ENCODE data around the gene CNN3. TPM values are rescaled to one million over a fixed set of nuclear protein-coding genes. Genes with fewer than 3 reads are reported as not detected.

The CNN3 gene
- total and polyA plus RNA-seq, 3 donors from 2014 or later = 45.9 to 114 (median 61.4) TPM

DNA sequence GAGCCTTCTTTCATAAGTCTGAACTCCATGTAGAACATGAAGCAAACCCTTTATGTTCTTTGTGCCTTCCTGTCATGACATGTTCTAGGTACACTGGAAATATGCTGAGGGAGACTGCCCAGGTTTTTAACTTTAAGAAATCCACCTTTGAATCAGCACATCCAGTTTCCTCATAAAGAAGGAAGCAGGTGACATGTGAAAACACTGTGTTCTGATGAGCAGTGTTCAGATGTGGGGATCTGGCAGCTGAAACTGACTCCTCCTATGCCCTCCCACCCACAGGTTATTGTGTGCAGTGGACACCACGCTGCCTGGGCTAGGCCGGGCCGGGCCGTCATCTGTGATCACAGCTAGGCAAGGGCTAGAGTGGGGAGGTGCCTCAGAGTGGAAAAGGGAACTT lies 51.1 kb downstream of the CNN3 start:
- H3K9me3 ChIP-seq = no peaks in the 10 kb centered on the region
- peaks cover 10% of the 10 kb centered on the region for H3K4me1 ChIP-seq
- no peaks in the 10 kb centered on the region for H3K36me3 ChIP-seq (ENCODE audit: low read depth, missing control alignments)
- TF ChIP-seq, protein P1, sequence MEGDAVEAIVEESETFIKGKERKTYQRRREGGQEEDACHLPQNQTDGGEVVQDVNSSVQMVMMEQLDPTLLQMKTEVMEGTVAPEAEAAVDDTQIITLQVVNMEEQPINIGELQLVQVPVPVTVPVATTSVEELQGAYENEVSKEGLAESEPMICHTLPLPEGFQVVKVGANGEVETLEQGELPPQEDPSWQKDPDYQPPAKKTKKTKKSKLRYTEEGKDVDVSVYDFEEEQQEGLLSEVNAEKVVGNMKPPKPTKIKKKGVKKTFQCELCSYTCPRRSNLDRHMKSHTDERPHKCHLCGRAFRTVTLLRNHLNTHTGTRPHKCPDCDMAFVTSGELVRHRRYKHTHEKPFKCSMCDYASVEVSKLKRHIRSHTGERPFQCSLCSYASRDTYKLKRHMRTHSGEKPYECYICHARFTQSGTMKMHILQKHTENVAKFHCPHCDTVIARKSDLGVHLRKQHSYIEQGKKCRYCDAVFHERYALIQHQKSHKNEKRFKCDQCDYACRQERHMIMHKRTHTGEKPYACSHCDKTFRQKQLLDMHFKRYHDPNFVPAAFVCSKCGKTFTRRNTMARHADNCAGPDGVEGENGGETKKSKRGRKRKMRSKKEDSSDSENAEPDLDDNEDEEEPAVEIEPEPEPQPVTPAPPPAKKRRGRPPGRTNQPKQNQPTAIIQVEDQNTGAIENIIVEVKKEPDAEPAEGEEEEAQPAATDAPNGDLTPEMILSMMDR (IDR thresholded peaks at IDR 0.05) = no peak
- TF ChIP-seq POLR2A (IDR thresholded peaks at IDR 0.05) = no peak
- no peaks in the 10 kb centered on the region for H3K27me3 ChIP-seq
- 72 to 78% methylated on average over 4 of the region's 4 CpGs for WGBS, 2 donors
- DNase-seq = no peak
- no peak overlapping the region for H3K4me3 ChIP-seq
- intact Hi-C loops (cut with DNase I; ENCODE audit: low total_unique reads) = no loop called here
- no peak overlapping the region for H3K27ac ChIP-seq

DNA sequence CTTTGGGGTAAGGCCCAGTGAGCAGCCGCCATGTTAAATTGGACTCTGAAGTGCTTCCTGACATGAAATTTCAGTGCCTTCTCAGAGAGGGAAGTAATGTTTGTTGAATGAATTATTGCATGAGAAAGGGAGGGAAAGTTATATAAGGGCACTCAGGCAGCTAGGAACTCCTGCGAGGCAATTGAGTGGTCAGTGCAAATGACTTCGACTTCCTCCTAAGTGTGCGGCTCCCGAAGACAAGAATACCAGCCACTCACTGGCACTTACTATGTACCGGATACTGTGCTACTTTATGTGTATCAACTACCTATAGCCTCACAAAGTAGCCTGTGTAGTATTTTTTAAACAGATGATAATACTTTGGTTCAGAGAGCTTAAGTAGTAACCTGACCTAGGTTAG lies 52.5 kb downstream of the CNN3 start:
- Histone ChIP-seq H3K27ac (no peak overlapping the region), H3K27me3 (no peaks in the 10 kb centered on the region), H3K36me3 (ENCODE audit: low read depth, missing control alignments) (no peaks in the 10 kb centered on the region), H3K4me3 (no peak overlapping the region), H3K4me1 (peaks cover 10% of the 10 kb centered on the region), H3K9me3 (no peaks in the 10 kb centered on the region)
- TF ChIP-seq, protein P1 (IDR thresholded peaks at IDR 0.05) = no peak
- no peak for TF ChIP-seq POLR2A (IDR thresholded peaks at IDR 0.05)
- intact Hi-C loops (cut with DNase I; ENCODE audit: low total_unique reads) = no loop called here
- 95 to 96% methylated on average over 6 of the region's 6 CpGs for WGBS, 2 donors
- no peak for DNase-seq

DNA sequence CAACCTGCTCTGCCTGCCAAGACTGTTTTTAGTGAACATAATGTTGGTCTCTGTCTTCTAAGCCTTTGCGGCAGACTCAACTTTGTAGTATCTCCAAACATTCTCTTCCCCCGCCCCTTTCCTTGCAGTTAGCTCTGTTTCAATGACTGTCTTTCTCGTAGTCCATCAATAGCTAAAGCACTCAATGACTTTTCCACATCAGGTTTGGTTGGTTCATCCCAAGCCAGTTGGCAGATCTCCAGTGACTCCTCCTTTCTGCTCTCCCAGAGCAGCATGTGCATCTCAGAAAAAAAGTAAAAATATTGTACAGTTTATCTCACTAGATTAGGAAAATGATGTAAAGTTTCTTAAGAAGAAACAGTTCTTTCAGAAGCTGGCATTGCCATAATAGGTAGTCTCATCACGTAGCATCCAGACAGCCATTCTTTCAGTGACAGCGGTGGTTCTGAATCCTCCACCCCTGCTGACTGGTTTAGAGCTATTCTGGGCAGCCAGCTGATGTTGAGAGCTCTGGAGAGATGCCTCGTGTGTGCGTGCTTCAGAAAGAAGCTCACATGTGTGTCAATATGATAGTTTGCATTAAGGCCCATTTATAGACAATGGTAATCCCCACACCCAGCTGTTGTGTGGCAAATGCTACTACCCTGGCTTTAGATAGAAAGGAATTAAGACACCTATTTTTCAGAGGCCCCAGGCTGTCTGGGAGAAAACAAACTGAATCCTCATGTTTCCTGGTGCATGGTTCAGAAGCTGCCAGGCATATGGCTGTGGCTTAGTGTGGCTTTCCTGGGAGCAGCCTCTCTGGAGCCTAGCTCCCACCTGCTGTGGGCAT lies 53.2 kb downstream of the CNN3 start:
- H3K4me1 ChIP-seq = peaks cover 10% of the 10 kb centered on the region
- H3K27ac ChIP-seq = peak overlapping the region in 1 of 2 donors; percentile 39
- H3K9me3 ChIP-seq = no peaks in the 10 kb centered on the region
- TF ChIP-seq POLR2A (IDR thresholded peaks at IDR 0.05) = no peak
- TF ChIP-seq, protein P1 (IDR thresholded peaks at IDR 0.05) = no peak
- no peaks in the 10 kb centered on the region for H3K36me3 ChIP-seq (ENCODE audit: low read depth, missing control alignments)
- H3K4me3 ChIP-seq = no peak overlapping the region
- 48 to 62% methylated on average over 7 of the region's 7 CpGs for WGBS, 2 donors
- no peaks in the 10 kb centered on the region for H3K27me3 ChIP-seq
- peak; percentile 65 for DNase-seq
- intact Hi-C loops (cut with DNase I; ENCODE audit: low total_unique reads) = no loop called here

DNA sequence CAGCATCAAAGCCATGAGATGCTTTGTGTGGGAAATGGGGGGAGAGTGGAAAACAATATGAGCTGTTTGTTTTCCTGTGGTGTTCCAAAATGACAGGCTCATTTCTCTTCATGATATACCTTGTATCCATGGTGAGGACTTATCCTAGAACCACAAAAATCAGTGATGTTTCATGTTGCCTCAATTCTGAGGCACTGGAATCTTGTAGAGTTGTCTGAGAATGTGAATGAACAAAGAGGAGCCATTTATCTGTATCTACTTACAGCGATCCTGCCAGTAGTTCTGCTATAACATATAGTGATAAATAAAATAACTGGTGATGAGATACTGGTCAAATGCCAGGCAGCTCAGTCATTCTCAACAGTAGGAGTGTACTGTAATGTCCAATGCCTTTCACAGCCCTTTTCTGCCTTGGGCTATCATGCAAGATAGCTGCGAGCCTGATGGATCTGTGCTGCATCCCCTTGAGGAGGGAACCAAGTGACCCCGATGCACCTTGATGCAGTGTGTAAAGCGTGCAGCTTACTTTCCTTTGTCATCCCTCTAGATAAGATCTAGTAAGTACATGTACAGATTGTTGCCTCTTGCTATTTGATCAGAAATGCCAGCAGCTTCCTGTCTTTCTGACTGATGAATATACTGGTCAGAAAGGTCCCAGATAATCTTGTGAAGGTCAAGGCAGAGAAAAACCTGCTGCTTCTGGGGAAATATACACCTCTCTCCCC lies 54.0 kb downstream of the CNN3 start:
- TF ChIP-seq, protein P1 (IDR thresholded peaks at IDR 0.05) = no peak
- no peak for TF ChIP-seq POLR2A (IDR thresholded peaks at IDR 0.05)
- intact Hi-C loops (cut with DNase I; ENCODE audit: low total_unique reads) = no loop called here
- Histone ChIP-seq H3K36me3 (ENCODE audit: low read depth, missing control alignments) (no peaks in the 10 kb centered on the region), H3K27me3 (no peaks in the 10 kb centered on the region), H3K4me3 (no peak overlapping the region), H3K4me1 (peaks cover 10% of the 10 kb centered on the region), H3K27ac (no peak overlapping the region), H3K9me3 (no peaks in the 10 kb centered on the region)
- DNase-seq = no peak
- WGBS, 2 donors = 62 to 72% methylated on average over 4 of the region's 4 CpGs
